KMS-11 (cell line): ENCODE results near the gene ZDHHC8.

Source experiments
- H2AFZ ChIP-seq: fragments of 200-600 bp; sonication (generic); 2 replicates; pipeline ENCODE4 v1.6.1; 2016; ENCODE audit warnings: antibody characterized with exemption, mixed run types, low read depth
- H3K27ac ChIP-seq: fragments of 200-600 bp; sonication (generic); 2 replicates; pipeline ENCODE4 v1.6.1; 2016; ENCODE audit warnings: mild to moderate bottlenecking, mixed run types
- H3K27me3 ChIP-seq: fragments of 200-600 bp; sonication (generic); 2 replicates; pipeline ENCODE4 v1.6.1; 2017; ENCODE audit warnings: mild to moderate bottlenecking, low read depth, mixed run types, moderate library complexity; ENCODE audit not compliant: insufficient read depth
- H3K36me3 ChIP-seq: fragments of 200-600 bp; sonication (generic); 2 replicates; pipeline ENCODE4 v1.6.1; 2017; ENCODE audit warnings: mild to moderate bottlenecking, mixed run types; ENCODE audit not compliant: insufficient read depth
- H3K4me1 ChIP-seq: fragments of 200-600 bp; sonication (generic); 2 replicates; pipeline ENCODE4 v1.6.1; 2016; ENCODE audit warnings: mild to moderate bottlenecking, low read depth, mixed run types; ENCODE audit not compliant: poor library complexity, severe bottlenecking
- H3K4me2 ChIP-seq: fragments of 200-600 bp; sonication (generic); 2 replicates; pipeline ENCODE4 v1.7.0; 2016; ENCODE audit warnings: mild to moderate bottlenecking, mixed run types
- H3K4me3 ChIP-seq: fragments of 200-600 bp; sonication (generic); IDR thresholded peaks from 2 replicates; pipeline ENCODE4 v1.6.1; 2017; ENCODE audit warnings: low read depth, low read length, mixed read lengths; ENCODE audit not compliant: insufficient read depth
- H3K79me2 ChIP-seq: fragments of 200-600 bp; sonication (generic); 2 replicates; pipeline ENCODE4 v1.6.1; 2016; ENCODE audit warnings: low read depth, mixed run types; ENCODE audit not compliant: insufficient read depth
- H3K9ac ChIP-seq: fragments of 200-600 bp; sonication (generic); 2 replicates; pipeline ENCODE4 v1.6.1; 2016; ENCODE audit warnings: mild to moderate bottlenecking, mixed run types
- H4K20me1 ChIP-seq: fragments of 200-600 bp; sonication (generic); 2 replicates; pipeline ENCODE4 v1.6.1; 2016; ENCODE audit warnings: mild to moderate bottlenecking, mixed run types; ENCODE audit not compliant: insufficient read depth
- CTCF ChIP-seq: fragments of 200-600 bp; sonication (generic); conservative IDR thresholded peaks from 2 replicates; pipeline ENCODE4 v1.6.1; 2017; ENCODE audit warnings: low read depth, mild to moderate bottlenecking, antibody characterized with exemption, low read length, moderate library complexity, mixed read lengths

Gene ZDHHC8

DNA sequence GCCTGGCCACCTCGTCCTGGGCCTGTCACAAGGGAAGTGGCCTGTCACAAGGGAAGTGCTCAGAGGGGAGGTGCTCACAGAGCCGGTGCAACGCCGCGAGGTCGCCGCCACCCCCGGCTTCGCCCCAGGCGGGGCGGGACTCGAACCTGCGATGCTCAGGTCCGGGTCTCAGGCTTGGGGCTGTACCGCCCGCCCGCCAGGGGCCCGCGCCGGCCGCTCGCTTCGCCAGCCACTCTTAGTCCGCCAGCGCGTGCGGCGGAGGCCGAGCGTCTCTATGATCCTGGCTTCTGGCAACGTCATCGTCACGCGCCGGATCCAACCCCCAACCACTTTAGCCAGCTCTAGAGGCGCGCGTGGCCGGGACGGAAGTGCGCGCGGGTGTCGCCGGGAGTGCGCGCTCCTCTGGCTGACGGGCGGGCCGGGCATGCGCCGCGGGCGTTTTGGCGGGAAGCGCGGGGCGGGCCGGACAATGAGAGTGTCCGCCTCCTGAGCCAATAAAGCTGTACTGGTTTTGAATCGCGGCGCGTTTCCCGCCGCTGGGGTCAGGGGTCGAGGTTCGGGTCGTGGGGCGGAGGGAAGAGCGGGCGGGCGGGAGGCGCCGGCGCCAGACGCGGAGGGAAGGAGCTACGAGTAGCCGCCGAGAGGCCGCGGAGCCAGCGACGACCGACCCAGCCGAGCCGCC lies 14.5 kb upstream of the ZDHHC8 start, which contains the start of gene TRMT2A:
TSS of gene TRMT2A (minus strand) at position 276 of the 682 bp plus-strand sequence. CDS start 320 bp downstream, outside the sequence.
- Histone ChIP-seq H3K79me2 (peaks cover 68% of the 10 kb centered on the region), H3K9ac (peak within 1 kb of the TSS; percentile 96), H3K27ac (peak within 1 kb of the TSS; percentile 81), H3K27me3 (no peaks in the 10 kb centered on the region), H3K4me1 (peaks cover 34% of the 10 kb centered on the region), H4K20me1 (peaks cover under 1% of the 10 kb centered on the region; the same call in 1 of the 2 replicates), H3K4me3 (no peak within 1 kb of the TSS), H3K36me3 (peaks cover 14% of the 10 kb centered on the region; the same call in 1 of the 2 replicates), H2AFZ (peak within 1 kb of the TSS; percentile 60; the same call in 1 of the 2 replicates), H3K4me2 (peak within 1 kb of the TSS; percentile 88)
- TF ChIP-seq CTCF, result no peak

DNA sequence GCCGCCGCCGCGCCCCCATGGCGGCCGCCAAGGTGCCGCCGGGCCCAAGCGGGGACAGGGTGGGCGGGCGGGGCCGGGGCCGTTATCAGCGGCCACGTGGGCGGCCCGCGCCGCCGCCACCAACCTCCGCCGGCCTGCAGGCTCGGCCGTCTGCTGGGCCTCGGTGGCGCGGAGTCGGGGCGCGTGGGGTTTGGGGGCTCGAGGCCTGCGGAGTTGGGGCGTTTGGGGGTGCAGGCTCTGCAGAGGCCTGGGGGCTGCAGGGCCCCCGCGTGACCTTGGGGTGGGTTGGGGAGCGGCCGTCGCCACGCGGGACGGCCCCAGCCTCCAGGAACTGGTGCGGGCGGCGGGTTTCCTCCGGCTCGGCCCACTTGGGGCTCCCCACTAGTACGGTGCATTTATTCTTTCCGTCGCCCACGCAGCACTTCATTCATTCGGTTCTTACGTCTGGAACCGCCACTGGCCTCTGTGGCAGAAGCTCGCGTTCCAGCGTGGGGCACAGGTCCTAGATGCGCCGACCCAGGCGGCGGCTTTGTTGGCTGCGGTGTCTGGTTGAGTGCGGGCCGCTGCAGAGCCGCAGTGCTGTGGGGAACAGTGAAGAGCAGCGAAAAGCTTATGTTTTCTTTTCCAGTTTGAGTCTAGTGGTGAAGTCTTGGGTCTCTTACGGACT lies 13.8 kb upstream of the ZDHHC8 start:
- Histone ChIP-seq H4K20me1 (peaks cover 4% of the 10 kb centered on the region; the same call in 1 of the 2 replicates), H3K4me3 (no peak overlapping the region), H2AFZ (no peak overlapping the region), H3K79me2 (peaks cover 72% of the 10 kb centered on the region), H3K27me3 (no peaks in the 10 kb centered on the region), H3K4me2 (peak overlapping the region; percentile 88), H3K27ac (peak overlapping the region; percentile 81), H3K4me1 (peaks cover 34% of the 10 kb centered on the region), H3K9ac (peak overlapping the region; percentile 96), H3K36me3 (peaks cover 14% of the 10 kb centered on the region; the same call in 1 of the 2 replicates)
- no peak for TF ChIP-seq CTCF

GRCh38 chr22:20118300-20119020 lies 13.1 kb upstream of the ZDHHC8 start:
- Histone ChIP-seq H3K9ac (peak overlapping the region; percentile 96), H3K4me3 (no peak overlapping the region), H2AFZ (no peak overlapping the region), H3K79me2 (peaks cover 72% of the 10 kb centered on the region), H3K4me2 (peak overlapping the region; percentile 88), H3K4me1 (peaks cover 34% of the 10 kb centered on the region), H3K27me3 (no peaks in the 10 kb centered on the region), H3K36me3 (peaks cover 14% of the 10 kb centered on the region; the same call in 1 of the 2 replicates), H4K20me1 (peaks cover 4% of the 10 kb centered on the region; the same call in 1 of the 2 replicates), H3K27ac (peak overlapping the region; percentile 81)
- no peak for TF ChIP-seq CTCF

- Histone ChIP-seq H3K4me3 (no peak overlapping the region), H3K27ac (no peak overlapping the region), H3K4me1 (peaks cover 26% of the 10 kb centered on the region), H3K27me3 (no peaks in the 10 kb centered on the region), H3K4me2 (no peak overlapping the region), H3K9ac (no peak overlapping the region), H4K20me1 (peaks cover 8% of the 10 kb centered on the region; the same call in 1 of the 2 replicates), H3K36me3 (peaks cover 14% of the 10 kb centered on the region; the same call in 1 of the 2 replicates), H3K79me2 (peaks cover 50% of the 10 kb centered on the region), H2AFZ (no peak overlapping the region)
- no peak for TF ChIP-seq CTCF
Observed at GRCh38 chr22:20121856-20122415, 9.7 kb upstream of the ZDHHC8 start.
